ENCODE results near the gene GNAZ.

DNA sequence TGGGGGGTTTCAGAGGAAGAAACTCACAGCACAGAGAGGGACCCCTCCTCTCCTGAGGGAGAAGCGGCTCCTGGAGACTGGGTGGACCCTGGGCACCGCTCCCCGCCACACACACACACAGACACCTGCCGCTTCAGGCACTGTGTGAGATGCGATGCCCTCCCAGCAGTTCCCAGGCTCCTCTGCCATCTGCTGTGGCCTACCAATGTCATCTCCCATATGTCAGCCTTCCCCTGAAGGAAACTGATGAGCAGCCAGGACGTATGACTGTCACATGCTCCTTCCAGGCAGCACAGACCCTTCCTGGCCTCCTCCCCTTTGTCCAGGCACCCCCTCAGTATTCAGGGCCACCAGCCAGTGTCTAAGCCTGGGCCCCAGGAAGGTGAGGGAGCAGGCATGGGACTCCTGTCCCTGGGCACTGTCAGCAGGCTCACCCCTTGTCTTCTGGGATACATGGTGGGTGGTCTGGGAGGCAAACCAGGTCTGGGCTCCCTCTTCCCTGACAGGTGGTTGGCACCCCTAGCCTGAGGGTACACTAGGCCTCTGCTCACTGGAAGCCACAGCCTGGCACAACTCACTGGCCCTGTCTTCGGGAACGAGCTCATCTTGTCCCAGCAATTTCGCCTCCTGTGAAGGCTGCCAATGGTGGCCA is 98.2 kb downstream of the GNAZ start:
- TF ChIP-seq POLR2AphosphoS5 (IDR thresholded peaks at IDR 0.05; ENCODE audit: low read depth, low read length) = no peak
- TF ChIP-seq, protein P1, sequence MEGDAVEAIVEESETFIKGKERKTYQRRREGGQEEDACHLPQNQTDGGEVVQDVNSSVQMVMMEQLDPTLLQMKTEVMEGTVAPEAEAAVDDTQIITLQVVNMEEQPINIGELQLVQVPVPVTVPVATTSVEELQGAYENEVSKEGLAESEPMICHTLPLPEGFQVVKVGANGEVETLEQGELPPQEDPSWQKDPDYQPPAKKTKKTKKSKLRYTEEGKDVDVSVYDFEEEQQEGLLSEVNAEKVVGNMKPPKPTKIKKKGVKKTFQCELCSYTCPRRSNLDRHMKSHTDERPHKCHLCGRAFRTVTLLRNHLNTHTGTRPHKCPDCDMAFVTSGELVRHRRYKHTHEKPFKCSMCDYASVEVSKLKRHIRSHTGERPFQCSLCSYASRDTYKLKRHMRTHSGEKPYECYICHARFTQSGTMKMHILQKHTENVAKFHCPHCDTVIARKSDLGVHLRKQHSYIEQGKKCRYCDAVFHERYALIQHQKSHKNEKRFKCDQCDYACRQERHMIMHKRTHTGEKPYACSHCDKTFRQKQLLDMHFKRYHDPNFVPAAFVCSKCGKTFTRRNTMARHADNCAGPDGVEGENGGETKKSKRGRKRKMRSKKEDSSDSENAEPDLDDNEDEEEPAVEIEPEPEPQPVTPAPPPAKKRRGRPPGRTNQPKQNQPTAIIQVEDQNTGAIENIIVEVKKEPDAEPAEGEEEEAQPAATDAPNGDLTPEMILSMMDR (IDR thresholded peaks at IDR 0.05 in 2 of 3, conservative IDR thresholded peaks at IDR 0.05 in 1 of 3; ENCODE audit: borderline replicate concordance in 1 of 3, insufficient read depth in 1 of 3, low read depth in 2 of 3, low read length in 2 of 3) = no peak
- TF ChIP-seq YY1 (IDR thresholded peaks at IDR 0.05; ENCODE audit: extremely low read depth, insufficient replicate concordance, low read depth, low read length) = no peak

All from HCT116 (cell line).